Measurements from ENCODE around the gene MMP10.

- no peak for TF ChIP-seq CTCF (IDR thresholded peaks at IDR 0.05; ENCODE audit: extremely low read depth in 1 of 2, insufficient read depth in 1 of 2, low read depth in 1 of 2, low read length in 2 of 2)
- TF ChIP-seq FOS (IDR thresholded peaks at IDR 0.05; ENCODE audit: borderline replicate concordance, insufficient read depth, low read length), result peak; percentile 40
- peak; percentile 33 for TF ChIP-seq POLR2A (IDR thresholded peaks at IDR 0.05; ENCODE audit: low read depth, low read length)
- TF ChIP-seq POLR2AphosphoS5 (IDR thresholded peaks at IDR 0.05; ENCODE audit: insufficient read depth, low read depth, low read length), result peak; percentile 59
- TF ChIP-seq JUN (IDR thresholded peaks at IDR 0.05; ENCODE audit: borderline replicate concordance, insufficient read depth, insufficient read length, low read depth), result peak; percentile 62
- TF ChIP-seq, protein P1, sequence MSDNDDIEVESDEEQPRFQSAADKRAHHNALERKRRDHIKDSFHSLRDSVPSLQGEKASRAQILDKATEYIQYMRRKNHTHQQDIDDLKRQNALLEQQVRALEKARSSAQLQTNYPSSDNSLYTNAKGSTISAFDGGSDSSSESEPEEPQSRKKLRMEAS (IDR thresholded peaks at IDR 0.05; ENCODE audit: insufficient read depth, insufficient read length), result no peak
These were observed 50.3 kb downstream of the MMP10 start for GRCh38 chr11:102729849-102730815.

Measured in endothelial cell of umbilical vein (primary cell).